ENCODE results near the gene GNAT1.

The GNAT1 gene

DNA sequence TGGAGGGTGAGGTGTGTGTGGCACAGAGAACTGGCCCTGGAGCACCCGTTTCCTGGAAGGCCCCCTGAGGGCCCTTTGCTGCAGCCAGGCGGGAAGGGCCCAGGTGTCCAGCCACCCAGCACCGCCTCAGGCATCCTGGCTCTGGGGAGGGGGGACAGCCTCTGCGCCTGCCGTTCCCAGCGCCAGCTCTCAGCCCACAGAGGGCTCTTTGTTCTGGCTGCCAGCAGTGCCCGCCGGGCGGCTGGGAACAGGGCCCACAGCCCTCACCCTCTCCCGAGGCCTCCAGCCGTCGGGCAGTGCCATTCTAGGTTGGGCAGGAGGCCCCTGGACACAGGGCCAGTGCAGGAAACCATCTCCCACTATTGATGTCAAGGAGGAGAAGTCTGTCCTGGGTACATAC, 22.0 kb downstream of the GNAT1 start:
- no peak for DNase-seq (ENCODE audit: low read depth)
- TF ChIP-seq, protein P1, sequence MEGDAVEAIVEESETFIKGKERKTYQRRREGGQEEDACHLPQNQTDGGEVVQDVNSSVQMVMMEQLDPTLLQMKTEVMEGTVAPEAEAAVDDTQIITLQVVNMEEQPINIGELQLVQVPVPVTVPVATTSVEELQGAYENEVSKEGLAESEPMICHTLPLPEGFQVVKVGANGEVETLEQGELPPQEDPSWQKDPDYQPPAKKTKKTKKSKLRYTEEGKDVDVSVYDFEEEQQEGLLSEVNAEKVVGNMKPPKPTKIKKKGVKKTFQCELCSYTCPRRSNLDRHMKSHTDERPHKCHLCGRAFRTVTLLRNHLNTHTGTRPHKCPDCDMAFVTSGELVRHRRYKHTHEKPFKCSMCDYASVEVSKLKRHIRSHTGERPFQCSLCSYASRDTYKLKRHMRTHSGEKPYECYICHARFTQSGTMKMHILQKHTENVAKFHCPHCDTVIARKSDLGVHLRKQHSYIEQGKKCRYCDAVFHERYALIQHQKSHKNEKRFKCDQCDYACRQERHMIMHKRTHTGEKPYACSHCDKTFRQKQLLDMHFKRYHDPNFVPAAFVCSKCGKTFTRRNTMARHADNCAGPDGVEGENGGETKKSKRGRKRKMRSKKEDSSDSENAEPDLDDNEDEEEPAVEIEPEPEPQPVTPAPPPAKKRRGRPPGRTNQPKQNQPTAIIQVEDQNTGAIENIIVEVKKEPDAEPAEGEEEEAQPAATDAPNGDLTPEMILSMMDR (conservative IDR thresholded peaks at IDR 0.05; ENCODE audit: low read depth, low read length): no peak
- no peak overlapping the region for H3K4me3 ChIP-seq (ENCODE audit: low read length)

DNA sequence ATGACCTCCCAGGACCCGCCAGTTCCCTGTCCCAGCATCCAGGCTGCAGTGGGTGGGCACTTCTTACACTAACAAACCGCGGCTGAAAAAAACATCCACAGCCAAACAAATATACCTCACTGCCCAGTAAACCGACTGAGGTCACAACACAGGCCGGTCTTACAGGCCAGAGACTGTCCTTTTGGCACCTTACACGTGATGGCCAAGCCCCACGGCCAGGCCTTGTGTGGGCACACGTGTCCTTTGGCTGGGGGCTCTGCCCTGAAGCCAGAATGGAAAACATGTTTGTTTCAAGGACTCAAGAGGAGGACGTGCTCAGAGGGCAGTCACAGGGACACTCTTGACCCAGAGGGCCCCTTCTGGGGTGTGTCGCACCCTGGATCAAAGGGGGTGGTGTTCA, 23.4 kb downstream of the GNAT1 start:
- no peak overlapping the region for H3K4me3 ChIP-seq (ENCODE audit: low read length)
- TF ChIP-seq, protein P1 (conservative IDR thresholded peaks at IDR 0.05; ENCODE audit: low read depth, low read length): no peak
- no peak for DNase-seq (ENCODE audit: low read depth)

DNA sequence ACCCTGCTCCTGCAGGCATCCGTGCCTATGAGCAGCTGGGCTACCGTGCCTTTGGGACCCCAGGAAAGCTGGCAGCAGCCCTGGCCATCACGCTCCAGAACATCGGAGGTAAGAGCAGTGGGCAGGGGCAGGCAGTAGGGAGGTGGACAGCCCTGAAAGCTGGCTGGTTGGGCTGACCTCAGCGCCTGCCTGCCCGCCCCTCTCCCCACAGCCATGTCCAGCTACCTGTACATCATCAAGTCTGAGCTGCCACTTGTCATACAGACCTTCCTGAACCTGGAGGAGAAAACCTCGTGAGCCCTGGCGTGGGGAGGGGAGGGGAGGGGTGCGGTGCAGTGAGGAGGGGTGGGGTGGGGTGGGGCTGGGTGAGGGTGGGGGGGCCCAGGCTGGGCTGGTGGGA, 24.1 kb downstream of the GNAT1 start:
- no peak for DNase-seq (ENCODE audit: low read depth)
- TF ChIP-seq, protein P1 (conservative IDR thresholded peaks at IDR 0.05; ENCODE audit: low read depth, low read length): no peak
- no peak overlapping the region for H3K4me3 ChIP-seq (ENCODE audit: low read length)

DNA sequence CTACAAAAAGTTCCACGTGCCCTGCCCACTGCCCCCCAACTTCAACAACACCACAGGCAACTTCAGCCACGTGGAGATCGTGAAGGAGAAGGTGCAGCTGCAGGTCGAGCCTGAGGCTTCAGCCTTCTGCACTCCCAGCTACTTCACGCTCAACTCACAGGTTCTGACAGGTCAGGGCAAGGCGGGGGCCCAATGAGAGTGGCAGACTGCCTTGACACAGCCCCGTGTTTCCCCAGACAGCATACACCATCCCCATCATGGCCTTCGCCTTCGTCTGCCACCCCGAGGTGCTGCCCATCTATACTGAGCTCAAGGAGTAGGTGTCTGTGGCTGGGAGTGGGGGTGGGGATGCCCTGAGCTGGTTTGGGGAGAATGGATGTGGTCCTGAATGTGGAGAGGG, 26.3 kb downstream of the GNAT1 start:
- H3K4me3 ChIP-seq (ENCODE audit: low read length): no peak overlapping the region
- TF ChIP-seq, protein P1 (conservative IDR thresholded peaks at IDR 0.05; ENCODE audit: low read depth, low read length): no peak
- no peak for DNase-seq (ENCODE audit: low read depth)

DNA sequence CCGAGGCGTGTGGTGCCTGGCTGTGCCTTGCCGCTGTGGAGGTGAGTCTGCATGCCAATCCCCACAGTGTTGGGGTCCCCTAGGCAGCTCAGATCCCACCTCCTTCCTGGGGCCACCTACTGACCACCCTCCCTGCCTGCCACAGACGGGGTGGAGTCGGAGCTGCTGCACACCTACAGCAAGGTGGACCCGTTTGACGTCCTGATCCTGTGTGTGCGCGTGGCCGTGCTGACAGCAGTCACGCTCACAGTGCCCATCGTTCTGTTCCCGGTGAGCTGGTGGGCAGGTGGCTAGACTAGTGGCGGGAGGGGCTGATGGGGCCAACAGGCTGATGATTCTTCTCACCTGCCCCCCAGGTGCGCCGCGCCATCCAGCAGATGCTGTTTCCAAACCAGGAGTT, 27.0 kb downstream of the GNAT1 start:
- DNase-seq (ENCODE audit: low read depth): no peak
- TF ChIP-seq, protein P1 (conservative IDR thresholded peaks at IDR 0.05; ENCODE audit: low read depth, low read length): no peak
- H3K4me3 ChIP-seq (ENCODE audit: low read length): no peak overlapping the region

DNA sequence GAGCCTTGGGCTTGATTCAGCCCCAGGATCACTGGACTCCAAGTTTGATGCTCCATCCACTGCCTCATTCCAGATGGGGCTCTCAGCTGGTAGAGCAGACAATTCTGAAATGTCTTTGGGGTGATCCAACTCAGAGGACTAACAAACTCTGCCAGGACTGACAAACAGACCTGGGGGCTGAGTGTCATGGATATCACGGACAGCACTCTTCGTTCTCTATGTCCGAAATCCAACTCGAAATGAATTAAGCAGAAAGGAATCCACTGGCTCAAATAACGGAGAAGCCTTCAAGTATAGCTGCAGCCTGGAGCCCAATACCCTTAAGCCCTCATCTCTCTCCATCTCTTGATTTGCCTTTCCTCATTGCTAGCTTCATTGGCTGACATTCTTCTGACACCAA, 27.9 kb downstream of the GNAT1 start:
- DNase-seq (ENCODE audit: low read depth): no peak
- TF ChIP-seq, protein P1 (conservative IDR thresholded peaks at IDR 0.05; ENCODE audit: low read depth, low read length): no peak
- H3K4me3 ChIP-seq (ENCODE audit: low read length): no peak overlapping the region

DNA sequence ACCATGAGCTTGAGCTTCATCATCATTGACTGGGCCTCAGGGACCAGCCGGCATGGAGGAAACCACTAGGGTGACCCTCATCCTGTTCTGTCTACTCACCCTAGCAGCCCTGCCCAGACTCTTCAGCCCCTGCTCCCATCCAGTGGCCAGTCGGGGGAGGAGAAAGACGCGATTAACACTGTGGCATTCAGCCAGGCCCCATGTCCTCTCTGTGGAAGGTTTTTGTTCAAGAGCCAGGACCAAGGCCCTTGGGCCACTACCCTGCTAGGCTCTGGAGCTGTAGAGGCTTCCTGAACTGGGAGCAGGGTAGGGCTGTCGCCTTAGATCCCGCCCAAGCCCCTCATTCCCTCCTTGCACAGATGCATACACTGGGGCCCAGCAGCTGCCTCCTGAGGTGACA, 28.7 kb downstream of the GNAT1 start:
- TF ChIP-seq, protein P1 (conservative IDR thresholded peaks at IDR 0.05; ENCODE audit: low read depth, low read length): no peak

More for the DNA sequence above, 28.7 kb downstream of the GNAT1 start:
- no peak overlapping the region for H3K4me3 ChIP-seq (ENCODE audit: low read length)
- DNase-seq (ENCODE audit: low read depth): no peak
